Fibroblast of mammary gland (primary cell): ENCODE results near the gene MALSU1.

Experiments used
- DNase-seq: peaks from one replicate; pipeline ENCODE4 v3.0.0-alpha.2; 2010; ENCODE audit warnings: low read depth
- H3K4me3 ChIP-seq: 2 replicates; pipeline ENCODE4 v1.5.1; 2011; ENCODE audit warnings: low read depth, mild to moderate bottlenecking, low read length, moderate library complexity; ENCODE audit not compliant: control insufficient read depth
- CTCF ChIP-seq: conservative IDR thresholded peaks from 2 replicates; pipeline ENCODE4 v1.5.1; 2011; ENCODE audit warnings: low read depth, low read length, inconsistent platforms; ENCODE audit not compliant: control insufficient read depth, insufficient read depth

Gene MALSU1

DNA sequence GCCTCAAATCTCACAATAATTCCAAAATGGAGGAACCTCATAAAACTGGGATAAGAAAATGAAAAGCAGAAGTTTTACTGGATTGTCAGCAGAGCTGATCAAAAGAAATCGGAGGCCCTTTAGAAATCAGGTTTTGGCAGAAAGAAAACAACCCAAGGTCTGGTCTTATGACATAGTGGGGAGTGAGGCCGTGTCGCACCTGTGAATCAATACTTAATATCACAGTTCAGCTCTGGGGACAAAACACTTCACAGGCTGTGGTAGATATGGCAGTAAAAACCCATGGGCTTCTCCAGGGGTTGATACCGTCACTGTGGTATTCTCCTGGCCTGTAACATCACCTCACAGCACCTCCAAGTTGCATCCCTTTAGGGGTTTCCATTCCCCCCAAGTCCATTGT lies 6.5 kb upstream of the MALSU1 start:
- no peak for DNase-seq
- H3K4me3 ChIP-seq, result no peak overlapping the region
- TF ChIP-seq CTCF, result no peak

DNA sequence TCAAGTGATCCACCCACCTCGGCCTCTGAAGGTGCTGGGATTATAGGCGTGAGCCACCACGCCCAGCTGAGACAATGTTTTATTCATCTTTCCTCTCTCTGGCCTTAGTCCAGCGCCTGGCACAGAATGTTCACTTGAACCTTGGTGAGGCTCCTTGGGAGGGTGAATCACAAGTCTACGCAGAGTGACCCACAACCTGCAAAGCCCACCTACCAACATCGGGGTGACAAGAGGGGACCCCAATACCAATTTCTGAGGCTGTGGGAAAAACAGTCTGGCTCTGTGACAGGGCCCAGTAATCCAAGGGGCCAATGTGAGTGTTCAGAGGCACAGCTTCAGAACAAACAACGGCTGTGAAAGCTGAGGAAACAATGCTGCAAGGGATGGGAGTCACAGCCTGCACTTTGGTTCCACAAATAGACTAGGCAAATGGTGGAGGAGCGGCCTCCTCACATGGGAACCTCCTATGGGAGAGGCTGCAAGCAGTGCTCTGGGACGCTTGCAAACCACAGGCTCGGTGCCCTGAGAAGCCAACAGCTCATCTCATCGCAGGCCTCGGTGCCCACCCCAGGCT lies 5.6 kb upstream of the MALSU1 start:
- no peak overlapping the region for H3K4me3 ChIP-seq
- no peak for TF ChIP-seq CTCF
- DNase-seq, result no peak

DNA sequence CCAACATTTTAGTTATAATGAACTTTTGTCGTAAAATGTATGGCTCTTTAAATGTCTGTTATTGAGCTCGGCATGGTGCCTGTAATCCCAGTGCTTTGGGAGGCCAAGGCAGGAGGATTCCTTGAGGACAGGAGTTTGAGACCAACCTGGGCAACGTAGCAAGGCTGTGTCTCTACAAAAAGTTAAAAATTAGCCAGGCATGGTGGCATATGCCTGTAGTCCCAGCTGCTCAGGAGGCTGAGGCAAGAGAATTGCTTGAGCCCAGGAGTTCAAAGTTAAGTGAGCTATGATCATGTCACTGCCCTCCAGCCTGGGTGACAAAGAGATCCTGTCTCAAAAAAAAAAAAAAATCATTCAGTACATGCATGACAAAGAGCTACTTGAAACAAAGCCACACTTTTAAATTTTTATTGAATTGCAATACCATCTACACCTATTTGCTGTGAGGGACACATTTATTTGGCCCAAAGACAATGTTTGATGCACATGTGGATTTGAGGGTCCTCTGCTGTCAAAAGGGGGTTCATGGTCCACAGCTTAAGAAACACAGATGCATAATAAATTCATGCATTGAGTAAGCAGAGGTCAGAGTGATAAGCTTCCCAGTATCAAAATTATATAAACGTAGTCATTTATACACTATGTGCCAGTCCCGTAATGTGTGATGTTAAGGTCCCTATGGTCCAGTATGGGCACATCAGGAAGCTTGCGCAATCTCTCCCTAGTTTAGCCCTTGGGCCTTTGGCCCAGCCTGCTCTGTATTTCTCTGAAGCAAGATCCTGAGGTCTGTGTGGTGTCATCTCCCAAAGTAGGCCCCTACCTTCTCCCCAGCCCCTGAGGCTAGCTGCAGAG lies 4.4 kb upstream of the MALSU1 start:
- no peak for TF ChIP-seq CTCF

DNA sequence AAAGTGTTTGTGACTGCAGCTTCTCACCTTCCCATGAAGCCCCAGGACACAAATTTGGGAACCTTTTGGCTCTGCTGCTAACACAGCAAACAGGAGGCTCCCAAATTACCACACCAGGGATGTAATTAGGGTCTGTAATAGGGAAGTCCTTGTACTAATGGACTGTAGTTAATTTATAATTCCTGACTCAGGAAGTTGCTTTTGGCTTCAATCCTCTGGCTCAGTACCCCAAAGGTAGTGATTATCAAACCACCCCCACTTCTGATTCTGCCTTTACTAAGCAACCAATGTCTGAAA lies 3.8 kb upstream of the MALSU1 start:
- no peak overlapping the region for H3K4me3 ChIP-seq
- DNase-seq, result no peak
- no peak for TF ChIP-seq CTCF

More for the DNA sequence above, 4.4 kb upstream of the MALSU1 start:
- no peak for DNase-seq
- H3K4me3 ChIP-seq, result no peak overlapping the region

- TF ChIP-seq CTCF, result no peak
- no peak for DNase-seq
- H3K4me3 ChIP-seq, result peak overlapping the region; percentile 97
Measured at GRCh38 chr7:23298141-23298881, 828 bp upstream of the MALSU1 start.

GRCh38 chr7:23299770-23300300 lies 696 bp downstream of the MALSU1 start:
- TF ChIP-seq CTCF, result no peak
- DNase-seq, result no peak

More at GRCh38 chr7:23299770-23300300, 696 bp downstream of the MALSU1 start:
- peak overlapping the region; percentile 97 for H3K4me3 ChIP-seq
